Osteoblast (primary cell): ENCODE results near the gene SH3GLB2. TPM values are rescaled to one million over a fixed set of nuclear protein-coding genes. Genes with fewer than 3 reads are reported as not detected.

Experiments
- DNase-seq: peaks from one replicate; pipeline ENCODE4 v3.0.0; 2011; ENCODE audit warnings: low spot score, mixed read lengths; ENCODE audit not compliant: insufficient read length; ENCODE audit errors: missing footprints
- H2AFZ ChIP-seq: 2 replicates; pipeline ENCODE4 v1.6.0; 2011; ENCODE audit warnings: mild to moderate bottlenecking, low read length
- H3K27ac ChIP-seq: 2 replicates; pipeline ENCODE4 v1.5.1; 2011; ENCODE audit warnings: mild to moderate bottlenecking, low read depth, low read length, moderate library complexity
- H3K27me3 ChIP-seq: 2 replicates; pipeline ENCODE4 v1.6.0; 2012; ENCODE audit warnings: mild to moderate bottlenecking, control low read depth, inconsistent platforms, low read length, moderate library complexity; ENCODE audit not compliant: insufficient read depth
- H3K36me3 ChIP-seq: 2 replicates; pipeline ENCODE4 v1.5.1; 2011; ENCODE audit warnings: mild to moderate bottlenecking, low read length, control low read depth, moderate library complexity; ENCODE audit not compliant: insufficient read depth
- H3K4me1 ChIP-seq: 2 replicates; pipeline ENCODE4 v1.5.1; 2011; ENCODE audit warnings: mild to moderate bottlenecking, low read length, control low read depth, moderate library complexity; ENCODE audit not compliant: insufficient read depth
- H3K4me2 ChIP-seq: 2 replicates; pipeline ENCODE4 v1.6.0; 2011; ENCODE audit warnings: mild to moderate bottlenecking, low read length; ENCODE audit not compliant: insufficient read depth
- H3K4me3 ChIP-seq: fragments of 200-600 bp; sonication (generic); 3 replicates; pipeline ENCODE4 v1.5.1; 2012; ENCODE audit warnings: mild to moderate bottlenecking, low read length, inconsistent platforms; ENCODE audit not compliant: insufficient read depth
- H3K79me2 ChIP-seq: 2 replicates; pipeline ENCODE4 v1.6.0; 2012; ENCODE audit warnings: mild to moderate bottlenecking, low read length, control low read depth, inconsistent platforms; ENCODE audit not compliant: insufficient read depth
- H3K9me3 ChIP-seq: 2 replicates; pipeline ENCODE4 v1.5.1; 2011; ENCODE audit warnings: low read depth, low read length, control low read depth
- H4K20me1 ChIP-seq: 2 replicates; pipeline ENCODE4 v1.6.0; 2012; ENCODE audit warnings: mild to moderate bottlenecking, low read length, control low read depth; ENCODE audit not compliant: insufficient read depth
- CTCF ChIP-seq: IDR thresholded peaks from 2 replicates; pipeline ENCODE4 v1.5.1; 2011; ENCODE audit warnings: mild to moderate bottlenecking, low read depth, low read length, moderate library complexity; ENCODE audit errors: extremely low read depth
- total RNA-seq: library from RNA; depleted of rRNA; stranded (reverse); fragments of >200 nt; gene quantifications from 2 replicates; pipeline ENCODE4 v1.2.3, GENCODE V29; 2012

SH3GLB2 gene
- total RNA-seq, 1 donor, result 37.3 TPM

DNA sequence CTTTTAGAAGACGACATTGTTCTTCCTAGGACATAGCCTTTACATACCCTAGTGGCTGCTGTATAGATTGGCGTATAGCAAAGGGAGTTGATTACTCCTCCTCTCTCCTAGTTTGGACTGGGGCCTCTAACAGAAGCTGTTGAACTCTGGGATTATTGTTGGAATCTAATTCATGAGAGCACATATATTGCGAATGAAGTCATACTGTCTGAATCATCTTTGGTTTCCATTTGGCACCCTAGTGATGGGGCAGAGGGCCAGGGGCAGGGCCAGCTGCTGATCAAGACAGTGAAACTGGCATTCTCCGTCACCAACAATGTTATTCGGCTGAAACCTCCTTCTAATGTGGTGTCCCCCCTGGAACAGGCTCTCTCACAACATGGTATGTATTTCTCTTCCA lies 40.3 kb downstream of the SH3GLB2 start:
- H2AFZ ChIP-seq, result peak overlapping the region; percentile 16
- H3K4me3 ChIP-seq, result peak overlapping the region; percentile 7
- peaks cover 70% of the 10 kb centered on the region for H3K36me3 ChIP-seq
- DNase-seq, result peak; percentile 88
- peaks cover 15% of the 10 kb centered on the region for H3K4me1 ChIP-seq
- H3K27me3 ChIP-seq, result no peaks in the 10 kb centered on the region
- peak overlapping the region; percentile 46 for H3K4me2 ChIP-seq
- no peaks in the 10 kb centered on the region for H4K20me1 ChIP-seq
- H3K79me2 ChIP-seq, result no peaks in the 10 kb centered on the region
- peak; percentile 19 for TF ChIP-seq CTCF
- H3K9me3 ChIP-seq, result no peaks in the 10 kb centered on the region
- peak overlapping the region; percentile 78 for H3K27ac ChIP-seq

DNA sequence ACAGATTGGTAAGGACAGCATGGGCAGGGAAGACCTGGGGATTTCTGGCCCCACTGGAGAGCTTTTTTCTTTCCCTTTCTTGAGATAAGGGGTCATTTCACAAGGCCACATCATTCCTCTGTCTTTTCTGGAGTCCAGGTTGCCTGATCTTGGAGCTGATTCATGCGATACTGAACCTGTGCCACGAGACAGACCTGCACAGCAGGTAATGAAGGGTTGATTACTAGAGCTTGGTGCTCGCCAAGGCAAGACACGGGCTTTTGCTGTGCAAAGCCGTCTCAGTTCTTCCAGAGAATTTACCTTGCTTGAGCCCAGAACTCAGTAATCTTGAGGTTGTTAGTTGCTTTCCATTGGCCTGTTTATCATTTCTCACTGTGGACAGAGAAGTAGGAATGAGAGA lies 41.5 kb downstream of the SH3GLB2 start:
- Histone ChIP-seq H3K36me3 (peaks cover 72% of the 10 kb centered on the region), H4K20me1 (no peaks in the 10 kb centered on the region), H3K9me3 (no peaks in the 10 kb centered on the region), H3K27ac (no peak overlapping the region), H3K4me1 (peaks cover 15% of the 10 kb centered on the region), H3K4me2 (no peak overlapping the region), H3K27me3 (no peaks in the 10 kb centered on the region), H3K79me2 (no peaks in the 10 kb centered on the region), H3K4me3 (no peak overlapping the region), H2AFZ (no peak overlapping the region)
- DNase-seq, result no peak
- TF ChIP-seq CTCF, result no peak

- Histone ChIP-seq H2AFZ (no peak overlapping the region), H3K79me2 (no peaks in the 10 kb centered on the region), H3K4me3 (no peak overlapping the region), H3K9me3 (no peaks in the 10 kb centered on the region), H4K20me1 (no peaks in the 10 kb centered on the region), H3K27ac (no peak overlapping the region), H3K4me2 (no peak overlapping the region), H3K4me1 (peaks cover 15% of the 10 kb centered on the region), H3K27me3 (no peaks in the 10 kb centered on the region), H3K36me3 (peaks cover 82% of the 10 kb centered on the region)
- no peak for DNase-seq
- TF ChIP-seq CTCF, result no peak
Observed at GRCh38 chr9:128983536-128983935, 44.6 kb downstream of the SH3GLB2 start.

DNA sequence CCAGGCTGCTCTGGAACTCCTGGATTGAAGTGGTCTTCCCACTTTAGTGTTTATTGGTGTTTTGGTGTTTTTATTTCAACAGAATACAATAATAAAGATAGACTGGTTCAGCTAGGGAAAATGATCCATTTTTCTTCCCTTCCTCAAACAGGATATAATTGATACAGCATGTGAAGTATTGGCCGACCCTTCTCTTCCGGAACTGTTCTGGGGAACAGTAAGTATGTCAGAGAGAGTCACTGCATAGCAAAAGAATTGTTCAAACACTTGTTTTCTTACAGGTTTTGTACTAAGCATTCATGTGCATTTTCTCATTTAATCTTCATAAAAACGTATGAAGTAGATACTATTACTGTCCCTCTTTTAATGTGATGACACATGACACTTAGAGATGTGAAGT lies 49.0 kb downstream of the SH3GLB2 start:
- no peaks in the 10 kb centered on the region for H3K9me3 ChIP-seq
- no peak overlapping the region for H3K27ac ChIP-seq
- no peak overlapping the region for H2AFZ ChIP-seq
- H3K4me3 ChIP-seq, result no peak overlapping the region
- H3K79me2 ChIP-seq, result no peaks in the 10 kb centered on the region
- no peak overlapping the region for H3K4me2 ChIP-seq
- H4K20me1 ChIP-seq, result no peaks in the 10 kb centered on the region
- no peak for TF ChIP-seq CTCF
- peaks cover 79% of the 10 kb centered on the region for H3K36me3 ChIP-seq
- no peaks in the 10 kb centered on the region for H3K4me1 ChIP-seq
- no peaks in the 10 kb centered on the region for H3K27me3 ChIP-seq
- DNase-seq, result no peak
